Transverse colon (tissue), 4 donors: ENCODE results near the gene ARFGAP1. TPM values are rescaled to one million over a fixed set of nuclear protein-coding genes. Genes with fewer than 3 reads are reported as not detected.

Experiments
- DNase-seq: peaks from one replicate; pipeline ENCODE4 v3.0.0-alpha.2; 2019
- H3K27ac ChIP-seq, 4 donors: fragments of 200-600 bp; sonication (generic); 2 replicates each; pipeline ENCODE4 v1.5.1; 2016 to 2018; ENCODE audit warnings: inconsistent platforms in 4 of 4
- H3K27me3 ChIP-seq: fragments of 200-600 bp; sonication (generic); 2 replicates; pipeline ENCODE4 v1.5.1; 2017; ENCODE audit warnings: inconsistent platforms
- H3K36me3 ChIP-seq, 4 donors: fragments of 200-600 bp; sonication (generic); 2 replicates each; pipeline ENCODE4 v1.5.1; 2017 to 2019; ENCODE audit warnings: inconsistent platforms in 4 of 4
- H3K4me1 ChIP-seq, 4 donors: fragments of 200-600 bp; sonication (generic); 2 replicates each; pipeline ENCODE4 v1.5.1; 2017 to 2020; ENCODE audit warnings: inconsistent platforms in 4 of 4
- H3K4me3 ChIP-seq, 4 donors: fragments of 200-600 bp; sonication (generic); 1 replicate in 1 of 4; 2 replicates in 3 of 4; pipeline versions ENCODE4 v1.5.1 to v1.6.1; 2017 to 2019; ENCODE audit warnings: inconsistent platforms in 4 of 4
- H3K9me3 ChIP-seq, 2 donors: fragments of 200-600 bp; sonication (generic); 2 replicates each; pipeline ENCODE4 v1.5.1; 2017 to 2019; ENCODE audit warnings: inconsistent platforms in 2 of 2
- EP300 ChIP-seq: sonication (generic); formaldehyde crosslinking; IDR thresholded peaks from one replicate; pipeline ENCODE4 v1.6.1; 2017; ENCODE audit warnings: antibody characterized with exemption, low read depth
- POLR2A ChIP-seq: fragments of 450-650 bp; IDR thresholded peaks from one replicate; pipeline ENCODE4 v1.6.1; 2016; ENCODE audit warnings: antibody characterized with exemption, mild to moderate bottlenecking, moderate library complexity
- POLR2AphosphoS5 ChIP-seq, 3 donors: sonication (generic); formaldehyde crosslinking; IDR thresholded peaks; one replicate each; pipeline ENCODE4 v1.6.1; 2016; ENCODE audit warnings: antibody characterized with exemption in 3 of 3
- WGBS, 2 donors: methylation state at CpG; one replicate each; pipeline ENCODE4 v1.1.5; 2018; ENCODE audit warnings: low coverage in 1 of 2; 5-methylcytosine and 5-hydroxymethylcytosine counted together
- in situ Hi-C, 4 donors: fragments of 200-750 bp; cut with MboI; loops; one replicate each; pipeline versions ENCODE4 v1.15.0 to v1.15.1; 2017; ENCODE audit warnings: low sequenced_read_pairs in 3 of 4, low pct_ligation_motif_present in 1 of 4, low pct_unique_long_range_greater_than_20kb in 1 of 4
- intact Hi-C: fragments of 100-400 bp; cut with DNase I; formaldehyde crosslinking; loops from one replicate; pipeline ENCODE4 v1.15.1; 2023; ENCODE audit warnings: low total_unique reads
- total RNA-seq, 4 donors: library from RNA; depleted of rRNA; stranded (reverse); fragments of >200 nt; gene quantifications; one replicate each; pipeline ENCODE4 v1.1.0, GENCODE V29; 2016
- TF ChIP-seq, protein P1 (sequence below), 5 experiments: fragments of 200-600 bp in 3 of 5; fragments of 450-650 bp in 2 of 5; sonication (generic) in 3 of 5; IDR thresholded peaks; 1 replicate in 2 of 5; 2 replicates in 3 of 5; pipeline ENCODE4 v1.5.1; 2016 to 2017; ENCODE audit warnings: antibody characterized with exemption in 5 of 5, inconsistent platforms in 3 of 5, mild to moderate bottlenecking in 2 of 5, moderate library complexity in 1 of 5

Gene ARFGAP1
- total RNA-seq, 4 donors from 2014 or later = 43.8 to 200 (median 74.8) TPM

DNA sequence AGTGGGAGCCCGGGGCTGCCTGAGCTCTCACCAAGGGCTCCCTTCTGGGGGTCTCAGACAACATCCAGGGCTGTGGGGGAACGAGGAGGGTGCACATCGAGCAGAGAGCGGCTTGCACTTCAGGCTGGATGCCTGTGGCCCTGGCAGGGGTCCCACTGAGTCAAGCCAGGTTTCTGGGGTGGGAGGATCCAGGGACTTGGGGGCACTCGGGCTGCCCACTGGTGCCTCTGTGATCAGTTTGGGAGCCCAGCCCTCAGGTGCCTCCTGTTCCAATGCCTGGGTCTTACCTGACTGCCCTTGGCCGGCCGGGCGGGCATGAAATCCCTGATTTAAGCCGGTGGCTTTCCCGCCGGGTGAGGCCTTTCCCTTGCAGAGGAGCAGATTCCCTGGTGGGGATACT lies 20.8 kb downstream of the ARFGAP1 start:
- intact Hi-C loops = no loop called here
- TF ChIP-seq POLR2A = no peak
- TF ChIP-seq EP300 = no peak
- no peak for TF ChIP-seq POLR2AphosphoS5 (IDR thresholded peaks at IDR 0.05)
- TF ChIP-seq, protein P1, sequence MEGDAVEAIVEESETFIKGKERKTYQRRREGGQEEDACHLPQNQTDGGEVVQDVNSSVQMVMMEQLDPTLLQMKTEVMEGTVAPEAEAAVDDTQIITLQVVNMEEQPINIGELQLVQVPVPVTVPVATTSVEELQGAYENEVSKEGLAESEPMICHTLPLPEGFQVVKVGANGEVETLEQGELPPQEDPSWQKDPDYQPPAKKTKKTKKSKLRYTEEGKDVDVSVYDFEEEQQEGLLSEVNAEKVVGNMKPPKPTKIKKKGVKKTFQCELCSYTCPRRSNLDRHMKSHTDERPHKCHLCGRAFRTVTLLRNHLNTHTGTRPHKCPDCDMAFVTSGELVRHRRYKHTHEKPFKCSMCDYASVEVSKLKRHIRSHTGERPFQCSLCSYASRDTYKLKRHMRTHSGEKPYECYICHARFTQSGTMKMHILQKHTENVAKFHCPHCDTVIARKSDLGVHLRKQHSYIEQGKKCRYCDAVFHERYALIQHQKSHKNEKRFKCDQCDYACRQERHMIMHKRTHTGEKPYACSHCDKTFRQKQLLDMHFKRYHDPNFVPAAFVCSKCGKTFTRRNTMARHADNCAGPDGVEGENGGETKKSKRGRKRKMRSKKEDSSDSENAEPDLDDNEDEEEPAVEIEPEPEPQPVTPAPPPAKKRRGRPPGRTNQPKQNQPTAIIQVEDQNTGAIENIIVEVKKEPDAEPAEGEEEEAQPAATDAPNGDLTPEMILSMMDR (IDR thresholded peaks at IDR 0.05) = no peak
- H3K9me3 ChIP-seq = no peaks in the 10 kb centered on the region
- in situ Hi-C loops = no loop called here
- H3K4me3 ChIP-seq = no peak overlapping the region
- H3K27me3 ChIP-seq = peaks cover 56% of the 10 kb centered on the region
- peaks cover 0 to 5% (median 0%) of the 10 kb centered on the region in 4 donors for H3K4me1 ChIP-seq
- H3K36me3 ChIP-seq = peaks cover 0 to 3% (median 0%) of the 10 kb centered on the region in 4 donors
- no peak overlapping the region for H3K27ac ChIP-seq
- DNase-seq = no peak
- 66% methylated on average over 11 of the region's 11 CpGs; no CpG with 5 or more reads in 1 of the 2 donors for WGBS, 2 donors

DNA sequence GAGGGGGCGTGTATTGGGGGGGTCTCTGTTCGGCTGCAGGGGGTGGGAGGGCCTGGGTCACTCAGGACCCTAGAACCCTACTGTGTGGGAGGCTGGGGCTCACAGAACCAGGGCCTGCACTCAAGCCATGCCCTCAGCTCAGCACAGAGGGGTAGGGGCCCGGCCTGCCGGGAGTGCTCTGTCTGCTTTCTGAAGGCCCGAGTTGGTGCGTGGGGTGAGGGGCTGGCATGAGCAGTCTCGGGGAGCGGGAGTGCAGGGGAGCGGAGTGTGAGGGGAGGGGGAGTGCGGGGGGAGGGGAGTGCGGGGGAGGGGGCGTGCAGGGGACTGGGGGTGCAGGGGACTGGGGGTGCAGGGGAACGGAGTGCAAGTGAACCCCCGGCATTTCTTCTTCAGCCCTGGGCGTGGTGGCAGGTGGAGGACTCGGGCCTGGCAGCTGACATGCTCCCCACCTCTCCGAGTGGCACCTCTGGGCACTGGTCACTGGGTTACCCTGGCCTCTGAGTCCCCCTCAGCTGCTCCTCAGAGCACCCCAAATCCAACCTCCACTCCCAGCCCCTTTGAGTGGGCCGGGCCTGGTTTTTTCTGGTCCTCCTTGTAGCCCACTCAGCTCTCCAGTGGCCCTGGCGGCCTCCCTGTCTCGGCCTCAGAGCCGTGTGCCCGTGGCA lies 21.4 kb downstream of the ARFGAP1 start:
- WGBS, 2 donors = 50% methylated on average over 18 of the region's 22 CpGs; no CpG with 5 or more reads in 1 of the 2 donors
- Histone ChIP-seq H3K36me3 (no peaks in the 10 kb centered on the region), H3K27me3 (peaks cover 61% of the 10 kb centered on the region), H3K4me1 (peaks cover 0 to 5% (median 0%) of the 10 kb centered on the region in 4 donors), H3K9me3 (no peaks in the 10 kb centered on the region), H3K27ac (no peak overlapping the region), H3K4me3 (no peak overlapping the region)
- no peak for DNase-seq
- in situ Hi-C loops = no loop called here
- intact Hi-C loops = no loop called here
- TF ChIP-seq EP300 (no peak), POLR2AphosphoS5 (IDR thresholded peaks at IDR 0.05) (no peak), POLR2A (no peak)
- TF ChIP-seq, protein P1 (IDR thresholded peaks at IDR 0.05) = no peak

DNA sequence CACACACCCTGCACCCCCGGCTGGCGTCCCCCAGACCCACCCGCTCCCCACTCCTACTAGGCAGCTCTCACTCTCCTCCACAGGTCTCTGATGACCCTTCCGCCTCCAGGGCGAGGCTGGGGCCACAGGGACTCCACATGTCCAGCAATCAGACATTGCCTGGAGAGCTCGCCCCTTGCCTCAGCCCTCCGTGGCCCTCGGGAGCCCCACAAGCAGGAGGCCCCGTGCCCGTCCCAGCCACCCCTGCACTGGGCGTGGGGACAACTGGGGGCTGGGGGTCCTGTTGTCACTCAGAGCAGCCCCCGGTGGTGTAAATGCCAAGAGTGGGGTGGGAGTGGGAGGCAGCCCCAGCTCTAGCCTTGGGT lies 21.9 kb downstream of the ARFGAP1 start:
- Histone ChIP-seq H3K27ac (no peak overlapping the region), H3K27me3 (peaks cover 66% of the 10 kb centered on the region), H3K4me3 (no peak overlapping the region), H3K36me3 (no peaks in the 10 kb centered on the region), H3K4me1 (peaks cover 0 to 5% (median 0%) of the 10 kb centered on the region in 4 donors), H3K9me3 (no peaks in the 10 kb centered on the region)
- WGBS, 2 donors = 85% methylated on average over 5 of the region's 12 CpGs; no CpG with 5 or more reads in 1 of the 2 donors
- in situ Hi-C loops (no loop called here), intact Hi-C loops (no loop called here)
- no peak for DNase-seq
- TF ChIP-seq, protein P1 (IDR thresholded peaks at IDR 0.05) = no peak
- TF ChIP-seq EP300 (no peak), POLR2A (no peak), POLR2AphosphoS5 (IDR thresholded peaks at IDR 0.05) (no peak)

GRCh38 chr20:63295018-63295417 lies 22.4 kb downstream of the ARFGAP1 start:
- H3K4me3 ChIP-seq = no peak overlapping the region
- TF ChIP-seq EP300 = no peak
- TF ChIP-seq POLR2A = no peak
- TF ChIP-seq, protein P1 (IDR thresholded peaks at IDR 0.05) = no peak
- TF ChIP-seq POLR2AphosphoS5 (IDR thresholded peaks at IDR 0.05) = no peak
- H3K27me3 ChIP-seq = peaks cover 70% of the 10 kb centered on the region
- intact Hi-C loops (no loop called here), in situ Hi-C loops (no loop called here)
- H3K4me1 ChIP-seq = peaks cover 0 to 5% (median 0%) of the 10 kb centered on the region in 4 donors
- DNase-seq = no peak
- H3K9me3 ChIP-seq = no peaks in the 10 kb centered on the region
- no peak overlapping the region for H3K27ac ChIP-seq
- 29% methylated on average over 9 of the region's 19 CpGs; no CpG with 5 or more reads in 1 of the 2 donors for WGBS, 2 donors
- H3K36me3 ChIP-seq = no peaks in the 10 kb centered on the region
